ENCODE measurements around the gene HTR4. TPM values are rescaled to one million over a fixed set of nuclear protein-coding genes. Genes with fewer than 3 reads are reported as not detected.

Gene HTR4
- total and polyA plus RNA-seq, 2 of the 4 experiments (the other 2 are of a cell fraction) = not detected

DNA sequence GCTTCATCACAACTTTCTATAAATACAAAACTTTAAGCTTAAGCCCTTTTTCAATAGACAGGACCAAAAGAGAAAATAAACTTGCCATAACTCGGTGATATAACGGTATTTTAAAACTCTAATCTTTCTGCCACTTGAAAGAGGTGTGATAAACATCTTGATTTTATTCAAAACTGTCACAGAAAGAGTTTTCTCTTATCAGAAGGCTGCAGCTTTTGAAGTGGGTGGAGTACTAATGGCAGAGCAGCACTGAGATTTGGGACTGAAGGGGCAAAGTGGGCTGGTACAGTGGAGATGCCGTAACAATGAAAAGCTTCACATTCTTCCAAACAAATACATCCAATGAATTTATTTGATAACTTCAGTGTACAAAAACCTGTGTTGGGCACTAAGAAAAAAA lies 178.0 kb downstream of the HTR4 start:
- Histone ChIP-seq H3K4ac (ENCODE audit: low read depth, low read length) (no peak overlapping the region), H4K8ac (ENCODE audit: low read depth in 2 of 2, low read length in 2 of 2) (no peak overlapping the region), H2AK9ac (replicated peaks; ENCODE audit: low read depth, low read length, poor library complexity) (no peak overlapping the region), H3K4me1 (ENCODE audit: control insufficient read depth, insufficient read depth, low read length) (no peaks in the 10 kb centered on the region), H2AFZ (replicated peaks; ENCODE audit: low read length, poor library complexity) (no peak overlapping the region), H3K79me1 (ENCODE audit: low read depth in 1 of 2, low read length in 2 of 2) (no peaks in the 10 kb centered on the region), H3K27ac (ENCODE audit: insufficient read depth, low read length) (no peak overlapping the region), H3K9ac (ENCODE audit: low read depth, low read length) (no peak overlapping the region), H4K91ac (ENCODE audit: insufficient read depth, low read depth, low read length) (no peak overlapping the region), H3K4me2 (ENCODE audit: low read depth, low read length) (no peak overlapping the region), H3K23ac (ENCODE audit: low read depth, low read length) (no peak overlapping the region), H2BK15ac (ENCODE audit: low read depth, low read length) (no peak overlapping the region), H3K36me3 (ENCODE audit: control insufficient read depth, insufficient read depth, low read length) (no peaks in the 10 kb centered on the region), H3K9me1 (ENCODE audit: insufficient read depth, low read length) (no peaks in the 10 kb centered on the region), H3K4me3 (ENCODE audit: insufficient read depth, low read depth, low read length) (no peak overlapping the region), H3K27me3 (ENCODE audit: control insufficient read depth, insufficient read depth, low read length) (peaks cover 13% of the 10 kb centered on the region), H3K9me3 (ENCODE audit: control insufficient read depth, insufficient read depth, low read length) (no peaks in the 10 kb centered on the region), H2AK5ac (ENCODE audit: low read depth, low read length) (no peak overlapping the region), H4K5ac (ENCODE audit: low read depth, low read length) (no peak overlapping the region), H3K14ac (replicated peaks; ENCODE audit: low read depth, low read length) (no peak overlapping the region), H3K18ac (ENCODE audit: low read depth, low read length) (no peak overlapping the region), H3K56ac (ENCODE audit: extremely low read depth, insufficient read depth, low read length) (no peak overlapping the region; the same call in 1 of the 2 replicates), H2BK20ac (ENCODE audit: low read depth, low read length) (no peak overlapping the region), H2BK5ac (ENCODE audit: low read depth, low read length, poor library complexity, severe bottlenecking) (no peak overlapping the region), H4K20me1 (ENCODE audit: insufficient read depth, low read length) (no peaks in the 10 kb centered on the region), H2BK120ac (ENCODE audit: low read depth, low read length) (no peak overlapping the region)
- no CpG with 5 or more reads among the region's 3 CpGs for WGBS, 2 experiments (ENCODE audit: extremely low coverage in 2 of 2, insufficient read length in 1 of 2)
- ChIA-PET CTCF (interaction anchor here (0.6 kb wide), 1 partner anchor 1940 kb away, joined by 3 read pairs; no protein-coding TSS in a partner anchor), POLR2A (ENCODE audit: unreplicated experiment) (no interaction called here)
- dilution Hi-C loops (cut with HindIII; ENCODE audit: low sequenced_read_pairs, unreplicated experiment) = no loop called here
- BruUV-seq (replicated peaks) = no TSS peak
- intact Hi-C loops (cut with micrococcal nuclease) = no loop called here
- DNase-seq = no peak
- ATAC-seq (ENCODE audit: low read depth) = no peak
- in situ Hi-C loops (cut with MboI; ENCODE audit: low sequenced_read_pairs) = no loop called here
- TF ChIP-seq CHD1 (IDR thresholded peaks at IDR 0.05; ENCODE audit: low read depth, low read length) (no peak), RCOR1 (IDR thresholded peaks at IDR 0.05; ENCODE audit: insufficient replicate concordance, low read length) (no peak), ELK1 (IDR thresholded peaks at IDR 0.05; ENCODE audit: borderline replicate concordance, low read depth, low read length) (no peak), BHLHE40 (IDR thresholded peaks at IDR 0.05; ENCODE audit: low read depth, low read length) (no peak), FOS (IDR thresholded peaks at IDR 0.05; ENCODE audit: low read depth, low read length) (no peak), MAZ (IDR thresholded peaks at IDR 0.05; ENCODE audit: borderline replicate concordance, low read depth, low read length) (no peak), POLR2A (IDR thresholded peaks at IDR 0.05; ENCODE audit: low read depth, low read length) (no peak), MXI1 (IDR thresholded peaks at IDR 0.05; ENCODE audit: borderline replicate concordance, low read depth, low read length) (no peak), CTCF (conservative IDR thresholded peaks at IDR 0.05; ENCODE audit: low read depth, low read length) (no peak), MAFK (IDR thresholded peaks at IDR 0.05; ENCODE audit: low read depth, low read length) (no peak), RAD21 (IDR thresholded peaks at IDR 0.05; ENCODE audit: low read length) (no peak), SMC3 (IDR thresholded peaks at IDR 0.05; ENCODE audit: low read depth, low read length) (no peak), RFX5 (IDR thresholded peaks at IDR 0.05; ENCODE audit: low read depth, low read length) (no peak), NFE2L2 (IDR thresholded peaks at IDR 0.05; ENCODE audit: low read depth, low read length) (no peak), CEBPB (IDR thresholded peaks at IDR 0.05; ENCODE audit: low read depth, low read length) (no peak)
- TF ChIP-seq, protein P1, sequence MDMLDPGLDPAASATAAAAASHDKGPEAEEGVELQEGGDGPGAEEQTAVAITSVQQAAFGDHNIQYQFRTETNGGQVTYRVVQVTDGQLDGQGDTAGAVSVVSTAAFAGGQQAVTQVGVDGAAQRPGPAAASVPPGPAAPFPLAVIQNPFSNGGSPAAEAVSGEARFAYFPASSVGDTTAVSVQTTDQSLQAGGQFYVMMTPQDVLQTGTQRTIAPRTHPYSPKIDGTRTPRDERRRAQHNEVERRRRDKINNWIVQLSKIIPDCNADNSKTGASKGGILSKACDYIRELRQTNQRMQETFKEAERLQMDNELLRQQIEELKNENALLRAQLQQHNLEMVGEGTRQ (IDR thresholded peaks at IDR 0.05; ENCODE audit: low read depth, low read length) = no peak

Measured in IMR-90 (cell line).